Fibroblast of peridontal ligament (primary cell): ENCODE data around the gene TEN1.

Experiments
- DNase-seq: peaks from one replicate; pipeline ENCODE4 v3.0.0-alpha.2; 2010; ENCODE audit errors: extremely low read depth

TEN1 gene

DNA sequence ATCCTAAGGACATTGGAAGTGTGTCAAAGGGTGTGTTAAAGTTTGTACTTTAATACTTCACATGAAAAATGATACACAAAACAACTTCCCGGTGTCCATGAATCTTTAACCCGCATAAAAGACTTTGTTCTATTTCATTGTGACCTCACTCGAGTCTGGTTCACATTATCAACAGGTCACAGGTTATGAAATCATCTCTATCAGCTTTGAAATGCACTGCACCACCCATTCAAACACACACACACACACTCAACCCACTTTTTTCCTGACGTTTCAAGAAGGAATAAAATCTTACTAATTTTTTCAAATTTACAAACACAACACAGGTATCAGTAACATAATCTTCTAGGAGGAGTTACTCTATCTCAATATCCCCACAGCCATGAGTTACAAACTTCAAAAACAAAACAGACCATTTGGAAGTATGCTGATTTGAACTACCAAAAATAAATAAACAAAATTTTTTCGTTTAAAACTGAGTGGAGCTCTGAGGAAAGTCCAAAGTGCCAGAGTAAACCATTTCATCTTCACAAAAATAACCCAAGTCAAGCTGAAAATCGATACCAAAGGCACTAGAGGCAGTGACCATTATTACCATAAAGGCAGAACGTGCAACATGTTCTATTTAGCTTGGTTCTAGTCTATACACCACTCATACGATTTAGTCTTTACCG, 2.7 kb upstream of the TEN1 start:
- peak; percentile 65 for DNase-seq

DNA sequence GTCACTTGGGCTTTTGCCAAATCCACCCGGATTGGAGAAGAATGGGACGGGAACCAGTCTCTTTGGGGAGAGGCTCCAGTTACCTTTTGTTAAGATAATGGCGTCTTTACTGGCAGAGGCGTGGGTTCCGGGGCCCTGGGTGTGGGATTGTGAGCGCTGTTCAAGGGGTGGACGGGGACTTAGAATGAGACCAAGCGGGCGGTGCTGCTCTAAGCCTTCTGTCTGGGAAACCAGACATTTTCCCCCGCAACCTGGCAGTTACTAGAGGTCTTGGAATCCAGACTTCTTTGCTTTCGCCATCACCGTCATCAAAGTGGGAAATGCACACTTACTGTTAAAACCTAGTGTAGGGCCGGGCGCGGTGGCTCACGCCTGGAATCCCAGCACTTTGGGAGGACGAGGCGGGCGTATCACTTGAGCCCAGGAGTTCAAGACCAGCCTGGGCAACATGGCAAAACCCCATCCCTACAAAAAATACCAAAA, 706 bp downstream of the TEN1 start:
- peak; percentile 78 for DNase-seq

DNA sequence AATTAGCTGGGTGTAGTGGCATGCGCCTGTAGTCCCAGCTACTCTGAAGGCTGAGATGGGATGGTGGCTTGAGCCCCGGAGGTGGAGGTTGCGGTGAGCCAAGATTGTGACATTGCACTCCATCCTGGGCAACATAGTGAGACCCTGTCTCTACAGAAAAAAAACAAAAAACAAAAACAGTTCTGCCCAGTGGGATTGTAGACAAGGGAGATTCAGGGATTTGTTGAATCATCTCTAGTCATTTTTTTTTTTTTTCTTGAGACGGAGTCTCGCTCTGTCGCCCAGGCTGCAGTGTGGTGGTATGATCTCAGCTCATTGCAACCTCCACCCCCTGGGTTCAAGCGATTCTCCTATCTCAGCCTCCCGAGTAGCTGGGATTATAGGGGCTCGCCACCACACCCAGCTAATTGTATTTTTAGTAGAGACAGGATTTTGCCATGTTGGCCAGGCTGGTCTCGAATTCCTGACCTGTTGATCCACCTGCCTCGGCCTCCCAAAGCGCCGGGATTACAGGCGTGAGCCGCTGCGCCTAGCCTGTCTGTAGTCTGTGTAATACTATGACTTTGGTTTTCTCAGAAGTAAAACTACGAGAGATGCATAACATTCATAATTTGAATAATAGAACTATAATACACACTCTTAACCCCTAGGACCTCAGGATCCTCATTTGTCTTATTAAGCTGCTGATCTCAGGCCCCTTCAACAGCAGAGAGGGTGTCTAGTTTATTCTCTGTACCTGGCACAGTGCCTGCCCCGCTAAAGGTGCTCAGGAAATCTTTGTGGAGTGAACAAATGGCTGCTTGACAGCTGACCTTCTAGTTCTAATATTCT, 1.4 kb downstream of the TEN1 start:
- DNase-seq, result no peak

DNA sequence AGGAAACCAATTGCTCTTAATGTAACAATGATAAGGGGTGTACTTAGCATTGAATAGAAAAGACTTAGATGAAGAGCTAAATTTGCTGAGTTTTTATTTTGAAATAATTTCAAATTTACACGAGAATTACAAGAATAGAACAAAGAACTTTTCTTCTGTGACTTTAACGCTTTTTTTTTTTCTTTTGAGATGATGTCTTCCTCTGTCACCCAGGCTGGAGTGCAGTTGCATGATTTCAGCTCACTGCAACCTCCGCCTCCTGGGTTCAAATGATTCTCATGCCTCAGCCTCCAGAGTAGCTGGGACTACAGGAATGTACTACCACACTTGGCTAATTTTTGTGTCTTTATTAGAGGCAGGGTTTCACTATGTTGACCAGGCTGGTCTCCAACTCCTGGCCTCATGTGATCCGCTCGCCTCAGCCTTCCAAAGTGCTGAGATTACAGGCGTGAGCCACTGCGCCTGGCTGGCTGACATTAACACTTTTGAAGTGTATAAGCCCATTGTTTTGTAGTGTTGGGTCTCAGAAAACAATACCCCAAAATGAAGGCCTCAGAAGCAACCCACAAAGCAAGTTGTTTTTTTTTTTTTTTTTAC, 2.1 kb downstream of the TEN1 start:
- DNase-seq, result no peak

DNA sequence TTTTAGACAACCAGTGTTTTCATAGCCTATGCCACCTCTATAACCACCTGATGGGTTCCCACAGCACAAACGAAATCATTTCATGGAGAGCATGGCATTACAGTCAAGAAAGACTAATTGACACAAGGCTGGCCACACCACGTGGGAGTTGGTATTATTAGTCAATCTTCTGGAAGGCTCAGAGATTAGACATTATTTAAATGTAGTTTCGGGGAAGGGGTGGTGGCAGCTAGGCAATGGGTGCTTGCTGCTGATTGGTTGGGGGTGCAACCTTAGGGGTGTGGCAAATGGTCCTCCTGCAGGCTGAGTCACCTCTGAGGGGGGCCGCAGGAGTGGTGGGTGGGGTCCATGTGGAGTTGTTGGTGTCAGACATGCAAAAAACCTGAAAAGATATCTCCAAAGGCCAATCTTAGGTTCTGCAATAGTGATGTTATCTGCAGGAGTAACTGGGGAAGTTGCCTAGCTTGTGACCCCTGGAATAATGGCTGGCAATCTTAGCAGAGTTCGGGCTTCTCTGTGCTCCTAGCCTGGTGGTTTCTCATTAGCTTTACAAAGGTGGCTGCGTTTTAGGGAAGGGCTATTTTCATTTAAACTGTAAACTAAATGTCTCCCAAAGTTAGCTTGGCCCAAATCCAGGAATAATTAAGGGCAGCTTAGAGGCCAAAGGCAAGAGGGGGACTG, 4.6 kb downstream of the TEN1 start:
- no peak for DNase-seq

DNA sequence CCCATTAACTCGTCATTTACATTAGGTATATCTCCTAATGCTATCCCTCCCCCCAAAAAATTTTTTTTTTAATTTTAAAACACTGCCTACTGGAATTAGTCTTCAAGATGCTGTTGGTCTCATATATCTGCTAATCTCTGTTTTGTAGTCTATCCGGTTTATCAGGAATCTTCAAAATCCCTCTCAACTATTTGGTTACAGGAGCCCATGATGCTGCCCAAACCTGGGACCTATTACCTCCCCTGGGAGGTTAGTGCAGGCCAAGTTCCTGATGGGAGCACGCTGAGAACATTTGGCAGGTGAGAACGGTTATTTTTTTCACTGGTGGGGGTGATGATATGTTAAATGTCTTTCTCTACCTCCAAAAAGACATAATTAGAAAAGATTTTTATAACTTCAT, 6.9 kb downstream of the TEN1 start:
- no peak for DNase-seq

DNA sequence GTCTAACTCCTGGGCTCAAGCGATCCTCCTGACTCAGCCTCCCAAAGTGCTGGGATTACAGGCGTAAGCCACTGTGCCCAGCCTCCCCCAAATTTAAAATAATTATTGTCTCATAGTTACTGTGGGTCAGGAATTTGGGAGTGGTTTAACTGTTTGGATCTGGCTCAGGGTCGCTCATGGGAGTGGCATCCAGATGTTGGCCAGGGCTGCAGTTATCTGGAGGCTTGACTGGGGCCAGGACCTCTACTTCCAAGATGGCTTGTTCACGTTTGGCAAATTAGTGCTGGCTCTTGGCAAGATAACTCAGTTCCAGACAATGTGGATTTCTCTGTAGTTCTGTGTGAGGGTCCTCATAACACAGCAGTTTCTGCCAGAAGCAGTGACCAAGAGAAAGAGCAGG, 8.0 kb downstream of the TEN1 start:
- DNase-seq, result peak; percentile 4

DNA sequence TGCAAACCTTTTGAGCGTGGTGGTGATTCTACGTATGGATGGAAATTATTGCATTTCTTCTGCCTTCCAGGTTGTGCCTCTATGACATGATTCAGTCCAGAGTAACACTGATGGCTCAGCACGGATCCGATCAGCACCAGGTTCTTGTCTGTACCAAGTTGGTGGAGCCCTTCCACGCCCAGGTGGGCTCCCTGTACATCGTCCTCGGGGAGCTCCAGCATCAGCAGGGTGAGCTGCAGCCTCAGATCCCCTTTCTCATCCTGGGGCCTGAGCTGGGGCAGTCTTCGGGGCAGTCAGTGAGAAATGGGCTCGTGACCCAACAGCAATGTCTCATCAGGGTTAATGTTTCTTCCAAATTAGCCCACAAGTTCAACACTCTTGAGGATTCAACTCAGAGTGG, 12.4 kb downstream of the TEN1 start:
- no peak for DNase-seq

DNA sequence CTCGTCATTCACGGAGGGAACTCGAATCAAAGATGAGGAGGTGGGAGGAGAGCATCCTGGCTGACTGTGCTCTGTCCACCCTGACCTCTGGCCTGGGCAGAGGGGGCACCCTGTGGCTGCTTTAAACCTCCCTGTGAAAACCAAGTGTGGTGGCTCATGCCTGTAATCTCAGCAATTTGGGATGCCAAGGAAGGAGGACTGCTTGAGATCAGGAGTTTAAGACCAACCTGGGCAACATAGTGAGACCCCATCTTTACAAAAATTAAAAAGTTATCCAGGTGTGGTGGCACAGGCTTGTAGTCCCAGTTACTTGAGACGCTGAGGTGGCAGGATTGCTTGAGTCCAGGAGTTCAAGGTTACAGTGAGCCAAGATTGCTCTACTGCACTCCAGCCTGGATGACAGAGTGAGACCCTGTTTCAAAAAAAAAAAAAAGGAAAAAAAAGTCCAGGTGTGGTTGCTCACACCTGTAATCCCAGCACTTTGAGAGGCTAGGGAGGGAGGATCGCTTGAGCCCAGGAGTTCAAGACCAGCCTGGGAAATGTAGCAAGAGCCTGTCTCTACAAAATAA, 15.8 kb downstream of the TEN1 start:
- DNase-seq, result no peak

DNA sequence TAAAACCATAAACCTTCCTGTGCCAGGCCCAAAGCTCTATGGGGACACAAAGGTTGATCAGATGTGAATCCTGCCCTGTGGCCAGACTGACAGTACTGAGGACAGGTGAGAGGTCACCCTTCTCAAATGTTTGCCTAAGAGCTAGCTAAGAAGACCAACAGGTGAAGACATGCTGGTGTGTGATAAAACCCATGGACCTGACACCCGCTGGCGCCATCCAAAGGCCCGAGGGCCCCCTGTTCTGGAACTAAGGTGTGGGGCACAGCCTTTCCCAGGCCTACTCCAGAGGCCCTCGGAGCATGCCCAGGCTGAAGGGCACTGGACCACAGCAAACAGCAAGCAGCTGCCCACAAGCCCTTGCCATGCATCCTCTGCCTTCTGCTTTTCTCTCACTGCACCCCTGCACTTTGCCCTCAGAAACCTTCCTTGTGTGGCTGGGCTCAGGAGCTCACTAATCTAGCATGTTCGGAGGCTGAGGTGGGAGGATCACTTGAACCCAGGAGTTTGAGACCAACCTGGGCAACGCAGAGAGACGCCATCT, 16.4 kb downstream of the TEN1 start:
- no peak for DNase-seq

DNA sequence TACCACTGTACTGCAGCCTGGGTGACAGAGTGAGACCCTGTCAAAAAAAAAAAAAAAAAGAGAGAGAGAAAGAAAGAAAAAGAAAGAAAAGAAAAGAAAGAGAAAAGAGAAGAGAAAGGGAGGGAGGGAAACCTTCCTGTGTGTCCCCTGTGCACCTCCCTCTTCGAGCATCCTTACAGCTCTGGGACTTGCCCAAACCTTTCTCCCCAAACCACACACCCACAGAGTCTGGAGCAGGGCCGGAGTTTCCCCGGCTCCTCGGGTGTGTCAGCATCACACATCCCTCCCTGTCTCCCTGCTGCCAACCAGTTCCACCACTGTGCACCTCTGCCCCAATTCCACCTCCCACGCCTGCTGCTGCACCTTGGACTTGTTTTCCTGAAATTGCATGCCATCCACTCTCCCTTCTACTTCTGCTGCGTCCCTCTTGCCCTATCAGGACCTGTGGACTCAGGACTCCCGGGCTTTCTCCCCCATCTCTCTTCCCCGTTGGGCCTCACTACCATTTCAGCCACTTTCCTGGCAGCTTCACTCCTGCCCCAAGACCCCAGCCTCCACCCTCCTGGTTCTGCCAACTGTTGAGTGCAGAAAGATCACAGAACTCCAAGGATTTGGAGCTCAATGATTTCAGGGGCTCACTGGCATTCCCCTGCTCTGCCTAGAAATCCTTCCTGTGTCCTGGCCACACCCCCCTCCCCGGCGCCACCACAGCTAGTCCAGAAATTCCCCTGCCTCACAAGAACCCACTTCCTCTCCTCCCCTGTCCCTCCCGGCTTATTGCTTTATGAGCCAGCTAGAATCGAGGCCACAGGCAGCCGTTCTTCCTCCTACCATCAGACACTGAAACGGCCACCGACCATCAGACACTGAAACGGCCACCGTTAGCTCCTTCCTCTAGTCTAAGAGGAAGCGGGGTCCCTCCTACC, 17.9 kb downstream of the TEN1 start:
- DNase-seq, result peak; percentile 33

DNA sequence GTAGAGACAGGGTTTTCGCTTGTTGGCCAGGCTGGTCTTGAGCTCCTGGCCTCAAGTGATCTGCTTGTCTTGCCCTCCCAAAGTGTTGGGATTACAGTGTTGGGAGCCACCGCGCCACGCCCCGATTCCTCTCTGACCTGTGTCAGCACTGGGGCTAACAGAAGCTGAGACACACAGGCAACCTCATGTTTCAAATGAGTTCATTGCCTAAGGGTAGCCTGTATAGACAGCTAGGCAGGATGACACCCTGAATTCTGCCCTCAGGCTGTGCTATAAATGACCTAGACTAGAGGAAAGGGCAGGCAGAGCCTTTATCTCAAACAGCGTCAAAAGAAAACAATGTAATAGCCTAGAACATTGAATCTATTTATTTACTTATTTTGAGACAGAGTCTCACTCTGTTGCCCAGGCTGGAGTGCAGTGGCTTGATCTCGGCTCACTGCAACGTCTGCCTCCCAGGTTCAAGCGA, 19.3 kb downstream of the TEN1 start:
- DNase-seq, result no peak

DNA sequence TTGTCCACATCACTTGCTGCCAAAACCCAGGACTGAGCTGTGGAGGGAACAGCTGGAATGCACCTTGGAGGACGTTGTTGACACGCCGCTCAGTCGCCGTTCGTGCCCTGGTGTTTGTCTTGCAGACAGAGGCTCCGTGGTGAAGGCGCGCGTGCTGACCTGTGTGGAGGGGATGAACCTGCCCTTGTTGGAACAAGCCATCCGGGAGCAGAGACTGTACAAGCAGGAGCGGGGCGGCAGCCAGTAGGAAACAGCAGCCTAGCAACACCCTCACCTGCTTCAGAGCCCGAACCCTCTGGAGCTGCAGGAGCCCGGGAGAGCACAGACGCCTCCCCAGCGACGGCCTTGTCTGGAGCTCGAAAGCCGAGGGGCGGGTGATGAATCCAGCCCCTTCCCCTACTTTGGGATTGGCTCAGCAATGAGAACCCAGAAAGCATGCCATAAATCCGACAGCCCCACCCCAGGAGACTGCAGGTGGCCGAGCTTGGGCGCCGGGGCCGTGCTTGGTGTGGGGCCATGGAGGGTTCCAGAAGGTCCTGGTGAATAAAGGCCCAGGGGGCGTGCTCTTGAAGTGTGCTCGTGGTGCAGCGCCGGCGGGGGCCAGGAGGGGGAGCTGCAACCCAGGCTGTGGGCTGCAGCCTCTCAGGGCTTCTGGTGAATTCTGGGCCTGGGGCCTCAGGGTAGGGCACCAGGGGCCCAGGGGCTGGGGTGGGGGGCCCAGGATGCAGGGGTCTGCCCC, 21.1 kb downstream of the TEN1 start:
- peak; percentile 11 for DNase-seq

DNA sequence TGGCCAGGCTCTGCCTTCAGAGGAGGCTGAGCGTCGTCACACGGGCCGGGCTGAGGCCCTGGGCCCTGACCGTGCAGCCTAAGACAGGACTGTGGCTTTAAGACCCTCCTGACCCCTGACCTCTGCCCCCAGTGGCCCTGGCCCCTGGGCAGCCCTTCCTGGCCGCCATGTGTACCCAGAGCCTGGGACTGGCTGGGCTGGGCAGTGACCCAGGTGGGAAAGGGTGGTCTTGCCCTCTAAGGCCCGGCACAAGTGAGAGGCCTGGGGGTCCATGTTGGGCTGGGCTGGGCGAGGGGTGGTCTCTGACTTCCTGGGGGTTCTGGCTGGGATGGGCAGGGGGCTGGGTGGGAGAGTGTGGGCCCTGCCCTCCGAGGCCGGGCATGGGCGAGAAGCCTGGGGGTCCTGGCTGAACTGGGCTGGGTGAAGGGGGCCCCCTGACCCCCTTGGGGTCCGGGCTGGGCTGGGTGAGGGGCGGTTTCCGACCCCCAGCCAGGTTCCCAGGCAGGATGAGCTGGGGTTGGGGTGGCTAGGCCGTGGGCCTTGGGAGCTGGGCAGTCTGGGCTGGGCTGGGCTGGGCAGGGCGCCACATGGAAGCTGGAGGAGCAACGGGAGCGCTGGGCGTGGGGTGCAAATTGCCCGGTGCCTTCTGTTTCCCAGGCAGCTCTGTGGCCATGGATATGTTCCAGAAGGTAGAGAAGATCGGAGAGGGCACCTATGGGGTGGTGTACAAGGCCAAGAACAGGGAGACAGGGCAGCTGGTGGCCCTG, 21.9 kb downstream of the TEN1 start, which contains the start of gene CDK3:
CDK3 (plus strand) TSS at position 101 of the 767 bp plus-strand sequence; CDS start at position 672, 571 bp downstream.
- DNase-seq, result no peak

DNA sequence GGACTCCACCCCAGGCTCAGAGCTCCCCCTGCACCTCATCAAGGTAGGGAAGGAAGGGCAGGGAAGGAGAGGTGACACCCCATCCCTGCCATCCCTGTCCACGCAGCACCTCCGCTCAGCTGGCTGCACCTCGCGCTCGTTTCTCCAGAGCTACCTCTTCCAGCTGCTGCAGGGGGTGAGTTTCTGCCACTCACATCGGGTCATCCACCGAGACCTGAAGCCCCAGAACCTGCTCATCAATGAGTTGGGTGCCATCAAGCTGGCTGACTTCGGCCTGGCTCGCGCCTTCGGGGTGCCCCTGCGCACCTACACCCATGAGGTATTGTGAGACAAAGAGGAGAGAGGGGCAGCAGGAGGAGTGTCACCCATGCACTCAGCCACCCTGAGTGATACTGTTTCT, 23.1 kb downstream of the TEN1 start:
- DNase-seq, result no peak

DNA sequence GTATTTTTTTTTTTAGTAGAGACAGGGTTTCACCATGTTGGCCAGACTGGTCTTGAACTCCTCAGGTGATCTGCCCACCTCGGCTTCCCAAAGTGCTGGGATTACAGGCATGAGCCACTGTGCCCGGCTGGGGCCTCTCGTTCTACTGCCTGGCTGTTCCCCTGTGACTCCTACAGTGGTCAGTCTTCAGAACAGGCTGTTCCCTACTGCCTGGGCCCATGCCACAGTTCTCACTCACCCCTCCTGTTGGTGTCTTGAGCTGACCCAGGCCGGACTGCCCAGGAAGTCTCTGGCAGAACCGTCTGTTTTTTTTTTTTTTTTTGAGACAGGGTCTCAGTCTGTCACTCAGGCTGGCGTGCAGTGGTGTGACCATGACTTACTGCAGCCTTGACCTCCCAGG, 24.9 kb downstream of the TEN1 start:
- DNase-seq, result no peak

DNA sequence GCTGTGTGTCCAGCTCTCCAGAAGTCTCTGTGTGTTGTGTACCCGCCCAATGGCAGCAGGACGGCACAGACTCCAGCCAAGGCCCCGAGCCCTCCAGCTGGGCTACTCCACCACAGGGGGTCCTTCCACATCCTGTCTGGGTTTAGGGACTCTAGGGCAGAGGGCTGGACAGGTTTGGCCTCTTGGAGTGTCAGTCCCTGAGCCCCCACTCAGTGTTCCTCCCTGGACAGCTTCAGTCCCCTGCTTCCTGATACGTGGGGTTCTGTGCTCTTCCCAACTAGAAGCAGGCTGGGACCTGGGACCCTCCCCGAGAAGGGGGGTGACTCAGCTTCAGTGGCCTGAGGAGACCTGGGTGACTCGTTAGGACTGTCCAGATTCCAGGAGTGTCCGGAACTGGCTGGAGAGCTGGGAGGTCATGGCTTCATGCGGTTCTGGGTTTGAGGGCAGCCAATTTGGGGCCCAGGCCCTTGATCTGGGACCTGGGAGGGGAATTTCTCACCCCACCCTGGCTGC, 25.8 kb downstream of the TEN1 start:
- no peak for DNase-seq
